Osteoblast (primary cell): Measurements from ENCODE around the gene PRKAR1B. TPM values are rescaled to one million over a fixed set of nuclear protein-coding genes. Genes with fewer than 3 reads are reported as not detected.

ENCODE experiments used
- DNase-seq: peaks from one replicate; pipeline ENCODE4 v3.0.0; 2011; ENCODE audit warnings: low spot score, mixed read lengths; ENCODE audit not compliant: insufficient read length; ENCODE audit errors: missing footprints
- H2AFZ ChIP-seq: 2 replicates; pipeline ENCODE4 v1.6.0; 2011; ENCODE audit warnings: mild to moderate bottlenecking, low read length
- H3K27ac ChIP-seq: 2 replicates; pipeline ENCODE4 v1.5.1; 2011; ENCODE audit warnings: mild to moderate bottlenecking, low read depth, low read length, moderate library complexity
- H3K27me3 ChIP-seq: 2 replicates; pipeline ENCODE4 v1.6.0; 2012; ENCODE audit warnings: mild to moderate bottlenecking, control low read depth, inconsistent platforms, low read length, moderate library complexity; ENCODE audit not compliant: insufficient read depth
- H3K36me3 ChIP-seq: 2 replicates; pipeline ENCODE4 v1.5.1; 2011; ENCODE audit warnings: mild to moderate bottlenecking, low read length, control low read depth, moderate library complexity; ENCODE audit not compliant: insufficient read depth
- H3K4me1 ChIP-seq: 2 replicates; pipeline ENCODE4 v1.5.1; 2011; ENCODE audit warnings: mild to moderate bottlenecking, low read length, control low read depth, moderate library complexity; ENCODE audit not compliant: insufficient read depth
- H3K4me2 ChIP-seq: 2 replicates; pipeline ENCODE4 v1.6.0; 2011; ENCODE audit warnings: mild to moderate bottlenecking, low read length; ENCODE audit not compliant: insufficient read depth
- H3K4me3 ChIP-seq: fragments of 200-600 bp; sonication (generic); 3 replicates; pipeline ENCODE4 v1.5.1; 2012; ENCODE audit warnings: mild to moderate bottlenecking, low read length, inconsistent platforms; ENCODE audit not compliant: insufficient read depth
- H3K79me2 ChIP-seq: 2 replicates; pipeline ENCODE4 v1.6.0; 2012; ENCODE audit warnings: mild to moderate bottlenecking, low read length, control low read depth, inconsistent platforms; ENCODE audit not compliant: insufficient read depth
- H3K9me3 ChIP-seq: 2 replicates; pipeline ENCODE4 v1.5.1; 2011; ENCODE audit warnings: low read depth, low read length, control low read depth
- H4K20me1 ChIP-seq: 2 replicates; pipeline ENCODE4 v1.6.0; 2012; ENCODE audit warnings: mild to moderate bottlenecking, low read length, control low read depth; ENCODE audit not compliant: insufficient read depth
- CTCF ChIP-seq: IDR thresholded peaks from 2 replicates; pipeline ENCODE4 v1.5.1; 2011; ENCODE audit warnings: mild to moderate bottlenecking, low read depth, low read length, moderate library complexity; ENCODE audit errors: extremely low read depth
- total RNA-seq: library from RNA; depleted of rRNA; stranded (reverse); fragments of >200 nt; gene quantifications from 2 replicates; pipeline ENCODE4 v1.2.3, GENCODE V29; 2012

Gene PRKAR1B
- total RNA-seq, 1 donor: 6.5 TPM

- Histone ChIP-seq H3K4me2 (no peak overlapping the region), H3K27me3 (no peaks in the 10 kb centered on the region), H3K4me1 (no peaks in the 10 kb centered on the region), H3K4me3 (no peak overlapping the region), H3K36me3 (peaks cover 18% of the 10 kb centered on the region), H4K20me1 (no peaks in the 10 kb centered on the region), H3K27ac (no peak overlapping the region), H3K79me2 (no peaks in the 10 kb centered on the region), H3K9me3 (no peaks in the 10 kb centered on the region), H2AFZ (no peak overlapping the region)
- DNase-seq: no peak
- TF ChIP-seq CTCF: no peak
Measured at GRCh38 chr7:757741-758163, 30.7 kb upstream of the PRKAR1B start.

GRCh38 chr7:756928-757560 lies 30.0 kb upstream of the PRKAR1B start:
- Histone ChIP-seq H2AFZ (no peak overlapping the region), H3K27ac (no peak overlapping the region), H3K9me3 (no peaks in the 10 kb centered on the region), H3K79me2 (no peaks in the 10 kb centered on the region), H3K4me3 (no peak overlapping the region), H4K20me1 (no peaks in the 10 kb centered on the region), H3K27me3 (no peaks in the 10 kb centered on the region), H3K36me3 (peaks cover 18% of the 10 kb centered on the region), H3K4me1 (no peaks in the 10 kb centered on the region), H3K4me2 (no peak overlapping the region)
- TF ChIP-seq CTCF: no peak
- peak; percentile 60 for DNase-seq

GRCh38 chr7:756231-756927 lies 29.3 kb upstream of the PRKAR1B start:
- H4K20me1 ChIP-seq: no peaks in the 10 kb centered on the region
- no peaks in the 10 kb centered on the region for H3K9me3 ChIP-seq
- peaks cover 18% of the 10 kb centered on the region for H3K36me3 ChIP-seq
- H3K4me2 ChIP-seq: no peak overlapping the region
- no peak overlapping the region for H3K27ac ChIP-seq
- H3K27me3 ChIP-seq: no peaks in the 10 kb centered on the region
- no peak overlapping the region for H2AFZ ChIP-seq
- no peak overlapping the region for H3K4me3 ChIP-seq
- no peaks in the 10 kb centered on the region for H3K4me1 ChIP-seq
- DNase-seq: peak; percentile 74
- H3K79me2 ChIP-seq: no peaks in the 10 kb centered on the region
- TF ChIP-seq CTCF: no peak

GRCh38 chr7:755413-755805 lies 28.3 kb upstream of the PRKAR1B start:
- peaks cover 18% of the 10 kb centered on the region for H3K36me3 ChIP-seq
- peak; percentile 8 for DNase-seq

More at GRCh38 chr7:755413-755805, 28.3 kb upstream of the PRKAR1B start:
- H3K4me2 ChIP-seq: no peak overlapping the region
- H2AFZ ChIP-seq: no peak overlapping the region
- no peaks in the 10 kb centered on the region for H3K4me1 ChIP-seq
- no peaks in the 10 kb centered on the region for H3K27me3 ChIP-seq
- no peaks in the 10 kb centered on the region for H3K79me2 ChIP-seq
- H3K9me3 ChIP-seq: no peaks in the 10 kb centered on the region
- no peak overlapping the region for H3K27ac ChIP-seq
- no peak overlapping the region for H3K4me3 ChIP-seq
- H4K20me1 ChIP-seq: no peaks in the 10 kb centered on the region
- no peak for TF ChIP-seq CTCF
